Activated CD4-positive, alpha-beta T cell treated with anti-CD3 and anti-CD28 coated beads, Interleukin-2, amount 10 ng/mL, durations not matched to agents 7 days and 5 days (primary cell): ENCODE data around the gene TMEM191C. TPM values are rescaled to one million over a fixed set of nuclear protein-coding genes. Genes with fewer than 3 reads are reported as not detected.
A peak's percentile ranks its signal among the peaks of the same experiment; 100 is the strongest.
"Not testable (repeated sequence)": the region's sequence is repeated elsewhere in the genome, so short reads cannot be mapped to it uniquely, and the experiment has no call there.

Experiments
- CTCF ChIA-PET: fragments of 350-600 bp; sonication (Branson Sonifier 250); formaldehyde crosslinking; loops from one replicate; lab custom pipeline; 2021; ENCODE audit warnings: antibody characterized with exemption; lab: Charles Lee
- POLR2A ChIA-PET: fragments of 350-600 bp; sonication (Branson Sonifier 250); formaldehyde crosslinking; loops from one replicate; lab custom pipeline; 2021; ENCODE audit warnings: antibody characterized with exemption; lab: Charles Lee
- DNase-seq: peaks from one replicate; pipeline ENCODE4 v3.0.0-alpha.2; 2020
- H3K27ac Mint-ChIP-seq: one replicate; pipeline ENCODE4 v1.8.0; 2021; ENCODE audit warnings: mild to moderate bottlenecking, moderate library complexity, mixed read lengths
- H3K27me3 Mint-ChIP-seq: one replicate; pipeline ENCODE4 v1.8.0; 2021; ENCODE audit warnings: mixed read lengths
- H3K36me3 Mint-ChIP-seq: one replicate; pipeline ENCODE4 v1.8.0; 2021; ENCODE audit warnings: low read depth, mixed read lengths
- H3K4me1 Mint-ChIP-seq: one replicate; pipeline ENCODE4 v1.8.0; 2021; ENCODE audit warnings: mixed read lengths
- H3K4me3 Mint-ChIP-seq: one replicate; pipeline ENCODE4 v1.8.0; 2021; ENCODE audit warnings: mild to moderate bottlenecking, moderate library complexity, mixed read lengths
- H3K9me3 Mint-ChIP-seq: one replicate; pipeline ENCODE4 v1.8.0; 2021; ENCODE audit warnings: mixed read lengths
- total RNA-seq, 2 experiments: library from RNA; stranded (reverse); gene quantifications; one replicate each; pipeline ENCODE4 v1.2.3, GENCODE V29; 2021

The TMEM191C gene
- total RNA-seq = 1 to 10 TPM; 1.4 to 2.0 TPM

DNA sequence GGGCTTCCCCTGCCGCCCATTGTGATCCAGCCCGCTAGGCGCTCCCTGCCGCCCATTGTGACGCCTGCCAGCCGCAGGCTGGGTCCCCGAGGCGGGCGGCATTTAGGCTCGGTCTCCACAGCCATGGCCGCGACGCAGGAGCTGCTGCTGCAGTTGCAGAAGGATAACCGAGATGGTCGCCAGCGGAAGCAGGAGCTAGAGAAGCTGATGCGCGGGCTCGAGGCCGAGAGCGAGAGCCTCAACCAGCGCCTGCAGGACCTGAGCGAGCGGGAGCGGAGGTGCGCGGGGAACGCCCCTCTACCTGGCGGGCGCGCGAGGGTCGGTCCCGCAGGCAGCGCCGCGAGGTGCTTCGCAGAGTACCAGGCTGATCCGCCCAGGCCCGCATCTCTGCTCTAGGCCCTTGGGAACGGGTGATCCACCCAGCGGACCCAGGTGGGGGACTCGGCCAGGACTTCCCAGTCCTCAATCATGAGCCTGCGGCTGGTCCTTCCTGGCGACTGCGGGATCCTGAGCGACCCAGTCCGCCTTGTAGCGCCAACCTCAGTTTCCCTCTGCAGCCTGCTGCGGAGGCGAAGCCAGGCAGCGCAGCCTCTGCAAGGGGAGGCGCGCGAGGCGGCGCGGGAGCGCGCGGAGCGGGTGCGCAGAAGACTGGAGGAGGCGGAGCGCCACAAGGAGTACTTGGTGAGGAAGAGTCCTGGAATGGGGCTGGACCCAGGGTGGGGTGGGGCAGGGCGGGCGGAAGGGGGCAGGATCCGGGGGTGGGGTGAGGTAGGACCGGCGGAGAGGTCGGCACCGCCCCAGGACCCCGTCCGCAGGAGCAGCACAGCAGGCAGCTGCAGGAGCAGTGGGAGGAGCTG, at the start of gene TMEM191C:
Gene TMEM191C (plus strand): TSS at position 51 of the 857 bp plus-strand sequence. CDS start 73 bp downstream, at position 124.
- H3K36me3 Mint-ChIP-seq, H3K27me3 Mint-ChIP-seq, CTCF ChIA-PET, POLR2A ChIA-PET, DNase-seq, H3K4me1 Mint-ChIP-seq, H3K9me3 Mint-ChIP-seq: not testable (repeated sequence)
- Mint-ChIP-seq H3K4me3 (peak within 1 kb of the TSS; percentile 80), H3K27ac (peak within 1 kb of the TSS; percentile 97)

DNA sequence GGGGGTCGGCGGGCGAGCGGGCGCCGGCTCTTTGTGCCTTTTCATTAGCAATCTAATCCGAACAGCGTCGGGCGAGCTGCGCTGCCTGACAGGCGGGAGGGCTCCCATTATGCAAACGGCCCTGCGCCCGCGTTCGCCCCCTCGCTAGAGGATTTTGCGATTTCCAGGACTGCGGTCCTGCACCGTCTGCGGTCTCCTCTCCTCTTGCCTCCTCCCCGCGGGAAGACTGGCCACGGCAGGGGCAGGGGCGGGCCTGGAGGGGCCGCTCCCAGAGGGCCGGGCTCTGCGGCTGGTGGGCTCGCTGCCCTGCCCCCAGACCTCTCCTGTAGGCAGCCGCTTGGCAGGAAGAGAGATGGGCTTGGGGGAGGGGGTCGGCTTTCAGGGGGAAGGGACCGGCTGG, 49.3 kb upstream of the TMEM191C start:
- POLR2A ChIA-PET, H3K36me3 Mint-ChIP-seq, H3K27ac Mint-ChIP-seq, H3K27me3 Mint-ChIP-seq, CTCF ChIA-PET, H3K4me1 Mint-ChIP-seq, H3K9me3 Mint-ChIP-seq: not testable (repeated sequence)
- DNase-seq = peak; percentile 16
- H3K4me3 Mint-ChIP-seq = peak overlapping the region; percentile 59

DNA sequence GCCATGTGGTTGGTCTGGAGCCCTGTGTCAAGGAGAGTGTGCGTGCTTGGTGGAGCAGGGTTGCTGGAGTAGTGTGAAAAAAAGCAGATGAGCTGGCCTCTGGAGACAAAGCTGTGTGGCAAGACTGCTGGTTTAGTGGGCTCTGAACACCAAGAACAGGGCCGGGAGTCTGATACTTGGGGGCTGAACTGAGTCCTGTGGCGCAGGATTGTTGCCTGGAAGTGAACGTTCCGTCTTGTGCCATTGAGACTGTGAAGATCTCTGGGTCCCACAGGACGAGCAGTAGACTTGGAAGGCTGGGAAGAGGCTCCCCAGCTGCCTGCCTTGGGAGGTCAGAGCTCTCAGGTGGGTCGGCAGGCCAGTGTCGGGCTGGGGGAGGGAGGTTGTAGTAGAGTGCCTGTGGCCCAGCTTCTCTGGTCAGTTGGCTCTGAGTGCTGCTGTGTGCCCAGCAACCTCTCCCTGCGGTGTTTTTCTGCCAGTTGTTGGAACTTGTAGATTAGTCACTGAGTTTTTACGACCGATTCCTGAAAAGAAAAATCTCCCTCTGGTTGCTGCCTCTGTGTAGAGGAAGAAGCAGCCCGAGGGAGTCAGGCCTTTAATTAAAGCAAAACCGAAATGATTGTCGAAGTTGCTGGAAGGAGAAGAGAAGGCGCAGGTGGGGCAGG, 48.1 kb upstream of the TMEM191C start:
- not testable (repeated sequence) for H3K27me3 Mint-ChIP-seq

DNA sequence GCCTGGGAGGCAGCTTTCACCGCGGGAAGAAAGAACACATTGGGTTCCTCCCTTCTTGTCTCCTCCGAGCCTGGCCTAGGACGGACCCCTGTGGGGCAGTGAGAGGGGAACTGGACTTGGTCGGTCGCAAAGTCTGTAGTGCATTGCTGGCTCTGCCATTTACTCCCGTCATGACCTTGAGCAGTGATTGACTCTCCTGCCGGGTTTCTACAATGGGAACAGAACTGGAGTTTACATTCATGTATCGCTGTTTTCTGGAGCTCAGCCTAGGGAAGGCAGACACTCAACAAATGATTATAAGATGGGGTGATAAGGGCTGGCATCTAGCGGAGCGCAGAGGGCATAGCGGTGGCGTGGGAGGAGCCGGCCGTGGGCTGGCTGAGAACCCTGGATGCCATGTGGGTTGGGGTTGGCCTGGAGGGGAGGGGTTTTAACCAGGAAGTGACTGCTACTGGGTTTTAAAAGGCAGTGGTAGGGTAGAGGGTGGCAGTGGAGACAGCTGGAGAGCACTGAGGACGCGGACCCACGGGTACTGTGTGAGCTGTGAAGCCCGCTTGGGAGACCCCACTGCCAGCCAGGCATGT, 46.9 kb upstream of the TMEM191C start:
- H3K4me3 Mint-ChIP-seq, CTCF ChIA-PET, H3K27me3 Mint-ChIP-seq, H3K9me3 Mint-ChIP-seq, H3K4me1 Mint-ChIP-seq, H3K36me3 Mint-ChIP-seq, POLR2A ChIA-PET, H3K27ac Mint-ChIP-seq: not testable (repeated sequence)
- peak; percentile 5 for DNase-seq

More for the DNA sequence above, 48.1 kb upstream of the TMEM191C start:
- H3K4me1 Mint-ChIP-seq, DNase-seq, POLR2A ChIA-PET, H3K27ac Mint-ChIP-seq, H3K4me3 Mint-ChIP-seq, CTCF ChIA-PET, H3K9me3 Mint-ChIP-seq, H3K36me3 Mint-ChIP-seq: not testable (repeated sequence)

DNA sequence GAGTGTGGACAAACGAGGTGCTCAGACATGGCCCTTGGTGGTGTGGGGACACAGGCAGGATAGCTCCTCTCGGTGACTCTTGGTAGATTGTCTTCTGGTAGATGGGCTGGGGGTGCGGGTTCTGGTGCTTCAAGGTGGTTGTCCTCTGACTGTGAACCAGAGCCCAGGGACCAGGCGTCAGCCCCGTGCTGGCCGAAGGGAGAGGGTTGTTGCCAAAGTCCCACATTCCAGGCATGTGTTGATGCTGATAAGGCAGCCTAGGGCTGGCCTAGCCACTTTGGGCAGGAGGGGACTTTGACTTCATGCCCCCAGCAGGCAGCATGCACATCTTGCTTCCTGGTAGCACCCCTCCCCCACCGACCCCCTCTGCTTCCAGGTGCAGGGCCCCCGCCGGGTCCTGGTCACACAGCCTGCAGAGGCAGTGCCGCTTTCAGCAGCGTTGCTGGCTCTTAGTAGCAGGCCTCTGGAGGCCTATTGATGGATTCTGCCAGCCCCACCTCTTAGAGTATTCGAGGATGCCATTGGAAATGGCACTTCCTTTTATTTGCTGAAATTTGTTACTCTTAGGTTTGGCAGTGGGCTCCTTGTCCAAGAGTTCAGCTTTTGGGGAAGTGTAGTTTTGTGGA, 43.0 kb upstream of the TMEM191C start:
- H3K4me1 Mint-ChIP-seq, DNase-seq, CTCF ChIA-PET, H3K36me3 Mint-ChIP-seq, H3K4me3 Mint-ChIP-seq, H3K27me3 Mint-ChIP-seq, H3K9me3 Mint-ChIP-seq, POLR2A ChIA-PET, H3K27ac Mint-ChIP-seq: not testable (repeated sequence)

DNA sequence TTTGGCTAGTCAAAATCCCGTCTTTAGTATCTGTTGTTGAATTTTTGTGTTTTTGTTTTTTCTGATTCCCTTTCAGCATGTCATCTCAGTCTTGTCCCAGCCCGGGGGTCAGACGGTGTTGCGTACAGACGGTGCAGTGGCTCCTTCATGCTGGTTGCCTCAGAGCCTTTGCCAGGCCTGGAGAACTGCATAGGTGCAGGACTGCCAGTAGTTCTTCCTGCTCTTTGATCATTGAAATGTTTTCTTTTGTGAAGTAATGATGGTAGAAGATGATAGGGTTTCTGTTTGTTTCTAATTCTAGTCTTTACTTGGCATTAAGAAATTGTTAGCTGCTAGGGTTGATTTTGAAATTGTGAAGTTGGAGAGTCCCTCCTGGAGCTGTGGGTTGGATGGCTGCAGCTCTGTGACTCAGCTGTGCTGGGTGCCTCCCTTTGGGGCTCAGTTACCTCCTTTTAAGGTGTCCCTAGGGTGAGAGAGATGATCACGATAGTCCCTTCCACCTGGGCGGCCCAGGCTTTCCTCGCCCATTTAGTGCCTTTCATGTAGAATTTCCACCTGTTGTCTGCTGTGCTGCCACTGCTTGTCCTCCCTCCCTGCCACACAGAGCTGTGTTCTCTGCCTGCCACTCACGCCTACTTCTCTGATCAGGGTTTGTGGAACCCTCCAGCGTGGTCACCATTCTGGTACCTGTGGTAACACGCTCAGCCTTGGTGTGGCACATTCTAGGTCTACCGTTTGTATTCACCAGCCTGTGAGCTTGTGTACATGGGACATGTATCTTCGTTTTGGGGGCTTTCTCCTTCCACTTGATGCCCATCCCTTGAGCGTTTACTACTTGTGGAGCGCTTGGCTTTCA, 32.6 kb upstream of the TMEM191C start:
- POLR2A ChIA-PET, H3K4me3 Mint-ChIP-seq, CTCF ChIA-PET, DNase-seq, H3K4me1 Mint-ChIP-seq, H3K27me3 Mint-ChIP-seq, H3K9me3 Mint-ChIP-seq, H3K27ac Mint-ChIP-seq, H3K36me3 Mint-ChIP-seq: not testable (repeated sequence)

DNA sequence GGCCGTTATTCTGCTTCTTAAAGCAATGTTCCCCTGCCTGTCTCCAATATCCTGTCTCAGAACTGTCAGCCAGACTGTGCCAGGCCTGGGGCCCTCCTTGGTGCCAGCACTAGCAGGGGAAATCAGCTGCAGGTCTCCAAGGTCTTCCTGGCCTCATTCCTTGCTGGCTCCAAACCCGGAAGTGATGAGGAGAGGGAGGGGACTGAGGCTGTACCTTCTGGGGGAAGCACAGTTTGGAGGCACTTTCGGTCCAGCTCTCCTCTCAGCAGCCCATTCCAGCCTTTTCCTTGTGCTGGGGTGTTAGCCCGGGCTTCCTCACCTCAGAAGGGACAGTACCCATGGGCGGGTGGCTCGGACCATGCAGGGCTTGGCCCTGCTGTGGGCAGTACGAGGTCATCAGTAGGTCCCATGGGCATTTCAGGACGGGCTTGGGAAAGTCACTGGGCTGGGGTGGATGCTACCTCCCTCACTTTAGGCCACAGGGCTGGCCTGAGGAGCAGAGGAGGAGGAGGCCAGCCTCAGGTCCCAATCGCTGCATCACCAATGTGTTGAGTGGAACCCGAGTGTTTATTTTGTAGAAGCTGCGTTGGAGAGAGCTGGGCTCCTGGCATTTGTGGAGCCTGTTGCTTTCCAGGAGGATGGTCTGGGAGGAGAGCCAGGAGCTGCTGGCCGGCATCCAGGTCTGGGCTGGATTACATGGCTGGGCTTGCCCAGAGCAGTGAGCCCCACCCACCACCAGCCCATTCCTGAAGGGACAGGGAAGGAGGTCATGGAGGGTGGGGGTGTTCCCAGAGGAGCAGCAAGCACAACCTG, 31.0 kb upstream of the TMEM191C start:
- CTCF ChIA-PET, H3K27ac Mint-ChIP-seq, H3K36me3 Mint-ChIP-seq, H3K27me3 Mint-ChIP-seq, H3K4me3 Mint-ChIP-seq, POLR2A ChIA-PET, H3K9me3 Mint-ChIP-seq, H3K4me1 Mint-ChIP-seq, DNase-seq: not testable (repeated sequence)

DNA sequence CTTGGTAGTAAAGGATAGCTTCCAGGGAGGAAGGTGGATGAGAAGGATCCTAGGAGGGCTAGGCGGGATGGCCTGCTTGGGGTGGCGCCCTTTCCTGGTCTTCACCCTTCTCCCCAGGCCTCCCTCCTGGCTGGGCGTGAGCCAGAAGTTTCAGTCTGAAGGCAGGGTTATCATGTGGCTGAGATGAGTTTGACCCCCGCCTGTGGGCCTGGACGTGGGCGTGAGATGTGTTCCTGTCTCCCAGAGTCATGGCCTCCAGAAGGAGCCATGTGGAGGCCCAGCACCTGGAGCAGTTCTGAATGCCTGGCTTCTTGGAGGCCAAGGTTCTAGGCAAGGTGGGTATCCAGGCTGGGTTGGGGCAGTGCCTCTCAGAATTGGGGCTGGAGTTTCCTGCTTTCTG, 29.2 kb upstream of the TMEM191C start:
- H3K27me3 Mint-ChIP-seq, H3K36me3 Mint-ChIP-seq, CTCF ChIA-PET, DNase-seq, H3K27ac Mint-ChIP-seq, H3K9me3 Mint-ChIP-seq, H3K4me1 Mint-ChIP-seq, H3K4me3 Mint-ChIP-seq, POLR2A ChIA-PET: not testable (repeated sequence)

DNA sequence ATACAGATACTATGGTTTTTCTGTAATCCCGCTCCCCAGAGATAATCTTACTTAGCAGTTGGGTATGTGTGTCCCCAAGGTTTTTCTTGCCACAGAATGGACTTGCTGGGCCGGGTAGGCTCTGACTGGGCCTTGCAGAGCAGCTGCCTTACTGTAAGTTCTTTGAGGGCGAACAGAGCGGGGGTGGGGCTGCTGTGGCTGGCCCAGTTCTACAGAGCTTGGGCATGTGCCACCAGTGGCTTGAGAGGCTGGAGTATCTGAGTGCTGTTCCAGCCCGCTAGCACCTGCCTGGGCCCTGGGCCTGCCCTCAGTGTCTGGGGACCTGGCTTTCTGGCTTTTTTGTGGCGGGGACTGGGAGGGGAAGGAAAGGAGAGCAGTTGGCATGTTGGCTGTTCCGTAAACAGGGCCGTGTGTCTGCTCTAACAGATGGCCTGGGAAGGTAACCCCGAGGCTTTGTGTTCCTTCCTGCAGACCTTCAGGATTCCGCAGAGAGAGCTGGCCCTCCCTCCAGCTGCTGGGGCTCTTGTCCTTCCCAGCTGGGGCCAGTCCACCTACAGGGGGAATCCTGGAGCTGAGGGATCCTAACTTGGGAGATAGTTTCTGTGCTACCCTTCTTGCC, 27.1 kb upstream of the TMEM191C start:
- H3K4me3 Mint-ChIP-seq, H3K4me1 Mint-ChIP-seq, POLR2A ChIA-PET, H3K36me3 Mint-ChIP-seq, H3K27me3 Mint-ChIP-seq, CTCF ChIA-PET, DNase-seq, H3K27ac Mint-ChIP-seq, H3K9me3 Mint-ChIP-seq: not testable (repeated sequence)

DNA sequence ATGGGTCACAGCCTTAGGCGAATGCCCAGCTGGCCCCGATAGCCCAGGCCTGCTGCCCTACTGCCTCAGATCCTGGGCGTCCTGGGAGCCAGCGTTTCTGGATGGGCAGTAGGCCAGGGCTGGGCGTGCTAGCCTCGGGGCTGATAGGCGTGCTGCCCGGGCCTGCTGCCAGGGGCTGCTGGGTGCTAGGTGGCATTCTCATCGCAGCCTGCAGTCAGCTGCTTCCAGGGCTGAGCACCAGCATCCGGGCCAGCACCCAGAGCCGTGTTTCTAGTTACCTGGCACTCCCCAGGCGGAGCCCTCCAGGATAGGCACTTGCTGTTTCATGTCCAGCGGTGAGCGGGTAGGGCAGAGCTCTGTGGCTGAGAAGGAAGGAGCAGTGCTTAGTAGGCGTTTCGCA, 26.5 kb upstream of the TMEM191C start:
- H3K4me3 Mint-ChIP-seq, CTCF ChIA-PET, H3K4me1 Mint-ChIP-seq, POLR2A ChIA-PET, H3K27ac Mint-ChIP-seq, H3K9me3 Mint-ChIP-seq, H3K27me3 Mint-ChIP-seq, DNase-seq, H3K36me3 Mint-ChIP-seq: not testable (repeated sequence)

DNA sequence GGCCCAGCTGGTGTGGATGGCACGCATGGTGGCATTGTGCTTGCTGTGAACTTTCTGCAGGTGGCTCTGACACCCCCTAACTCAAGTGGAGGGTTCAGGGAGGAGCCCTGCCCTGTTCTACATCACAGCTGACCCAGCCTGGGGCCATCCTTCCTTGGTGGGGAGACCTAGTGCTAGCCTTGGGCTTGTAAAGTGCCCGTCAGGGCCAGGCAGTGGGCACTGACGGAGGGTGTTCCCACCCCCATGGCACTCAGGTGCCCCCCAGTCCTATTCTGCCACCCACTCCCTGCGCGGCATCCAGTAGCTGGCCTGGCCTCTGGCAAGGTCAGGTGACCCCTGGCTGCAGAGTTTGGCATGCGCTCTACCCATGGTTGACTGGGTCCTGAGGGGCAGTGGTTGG, 26.0 kb upstream of the TMEM191C start:
- DNase-seq, H3K4me3 Mint-ChIP-seq, H3K9me3 Mint-ChIP-seq, POLR2A ChIA-PET, H3K4me1 Mint-ChIP-seq, H3K36me3 Mint-ChIP-seq, H3K27ac Mint-ChIP-seq, CTCF ChIA-PET, H3K27me3 Mint-ChIP-seq: not testable (repeated sequence)

DNA sequence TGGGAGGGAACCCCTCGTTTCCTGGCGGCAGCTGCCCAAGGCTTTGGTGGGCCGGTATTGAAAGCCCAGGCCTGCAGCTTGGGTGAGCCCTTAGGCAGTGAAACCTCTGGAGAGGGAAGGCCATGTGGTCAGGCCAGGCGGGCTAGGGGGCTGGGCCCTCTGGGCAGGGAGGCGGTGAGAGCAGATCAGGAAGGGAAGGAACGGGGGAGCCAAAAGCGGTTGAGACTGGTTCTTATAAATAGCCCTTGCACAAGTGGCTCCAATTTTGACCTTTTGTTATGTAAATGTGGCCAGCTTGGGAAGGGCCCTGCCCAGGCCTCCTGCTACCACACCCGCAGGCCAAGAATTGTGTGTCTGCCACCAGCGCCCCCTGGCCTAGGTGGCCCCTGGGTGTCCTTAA, 25.1 kb upstream of the TMEM191C start:
- H3K4me1 Mint-ChIP-seq = not testable (repeated sequence)

More for the DNA sequence above, 25.1 kb upstream of the TMEM191C start:
- H3K27me3 Mint-ChIP-seq, H3K36me3 Mint-ChIP-seq, H3K27ac Mint-ChIP-seq, POLR2A ChIA-PET, CTCF ChIA-PET, H3K9me3 Mint-ChIP-seq, DNase-seq, H3K4me3 Mint-ChIP-seq: not testable (repeated sequence)
